ENCODE measurements around the gene KIAA1958.

- no peak for TF ChIP-seq CTCF (conservative IDR thresholded peaks at IDR 0.05; ENCODE audit: low read depth in 2 of 2)
- no peak for TF ChIP-seq STAT1 (IDR thresholded peaks at IDR 0.05; ENCODE audit: unreplicated experiment)
- no peak for TF ChIP-seq EZH2 (IDR thresholded peaks at IDR 0.05; ENCODE audit: low read depth, unreplicated experiment)
- TF ChIP-seq REST (IDR thresholded peaks at IDR 0.05; ENCODE audit: unreplicated experiment), result no peak
- no peak for TF ChIP-seq EZH2phosphoT487 (IDR thresholded peaks at IDR 0.05; ENCODE audit: unreplicated experiment)
- no peak for TF ChIP-seq JUNB (IDR thresholded peaks at IDR 0.05; ENCODE audit: unreplicated experiment)
- TF ChIP-seq POLR2AphosphoS5 (IDR thresholded peaks at IDR 0.05; ENCODE audit: low read depth), result no peak
- TF ChIP-seq CREB1 (CRISPR knock-in tag; IDR thresholded peaks at IDR 0.05; ENCODE audit: low read depth), result no peak
- no peak for TF ChIP-seq ZNF114 (CRISPR knock-in tag; IDR thresholded peaks at IDR 0.05)
- no peak for TF ChIP-seq ETS1 (IDR thresholded peaks at IDR 0.05)
Measured at GRCh38 chr9:112615584-112616266, 129.1 kb downstream of the KIAA1958 start.
